HepG2 (cell line): ENCODE results near the gene CDH13. TPM values are rescaled to one million over a fixed set of nuclear protein-coding genes. Genes with fewer than 3 reads are reported as not detected.

ENCODE experiments used
- RXRA ChIP-seq: sonication (generic); formaldehyde crosslinking; IDR thresholded peaks from 2 replicates; pipeline ENCODE4 v1.5.1; 2020; ENCODE audit warnings: missing genetic modification reagents
- TFE3 ChIP-seq: IDR thresholded peaks from 2 replicates; pipeline ENCODE4 v1.6.1; 2016
- ZMYM4 ChIP-seq: sonication (generic); formaldehyde crosslinking; IDR thresholded peaks from 2 replicates; pipeline ENCODE4 v1.8.1; 2023; ENCODE audit warnings: mild to moderate bottlenecking, missing genetic modification reagents
- ZNF407 ChIP-seq: sonication (generic); formaldehyde crosslinking; IDR thresholded peaks from one replicate; pipeline ENCODE4 v1.5.1; 2020; ENCODE audit warnings: mild to moderate bottlenecking, missing genetic modification reagents; ENCODE audit errors: not compliant biosample characterization
- polyA plus RNA-seq, 8 experiments: library from polyadenylated mRNA; depleted of rRNA in 3 of 8; stranded (reverse) in 7 of 8; unstranded in 1 of 8; fragments of >200 nt; fragmentation: Illumina TruSeq in 4 of 8; extraction: Trizol in 4 of 8; gene quantifications; 2 replicates each; pipeline versions ENCODE4 v1.2.1 to v1.2.3, GENCODE V29; 2011 to 2016; ENCODE audit warnings: low read depth in 4 of 8, missing spikeins in 1 of 8, mixed read lengths in 1 of 8; ENCODE audit not compliant: insufficient read depth in 1 of 8
- total RNA-seq, 5 experiments: library from RNA; depleted of rRNA; stranded (reverse); fragments of >200 nt; fragmentation: Illumina TruSeq; extraction: Trizol; gene quantifications; 2 replicates each; pipeline ENCODE4 v1.2.3, GENCODE V29; 2016; ENCODE audit warnings: low read depth in 1 of 5

CDH13 gene
- total and polyA plus RNA-seq, 2 of the 13 experiments (the other 11 are each of a cell fraction or from before 2014, with no cell fraction given): not detected

- TF ChIP-seq ZNF407 (CRISPR knock-in tag): no peak
- TF ChIP-seq TFE3 (CRISPR knock-in tag): no peak
- no peak for TF ChIP-seq ZMYM4 (CRISPR knock-in tag)
- no peak for TF ChIP-seq RXRA (CRISPR knock-in tag)
These were observed 395.0 kb downstream of the CDH13 start (continued) for GRCh38 chr16:83021746-83022145.
